ENCODE measurements around the gene MINDY2. TPM values are rescaled to one million over a fixed set of nuclear protein-coding genes. Genes with fewer than 3 reads are reported as not detected.

Gene MINDY2
- total RNA-seq, 1 experiment from 2014 or later = 25.5 TPM

GRCh38 chr15:58755956-58756355, 15.1 kb upstream of the MINDY2 start:
- TF ChIP-seq CTCF (IDR thresholded peaks at IDR 0.05; ENCODE audit: insufficient read depth in 1 of 2, low read depth in 1 of 2, low read length in 1 of 2, severe bottlenecking in 1 of 2, unreplicated experiment in 1 of 2) = no peak
- Histone ChIP-seq H3K4me1 (no peaks in the 10 kb centered on the region), H3K9me3 (no peaks in the 10 kb centered on the region), H3K36me3 (ENCODE audit: control insufficient read depth, insufficient read depth, low read length) (no peaks in the 10 kb centered on the region), H3K4me3 (ENCODE audit: low read depth, low read length) (no peak overlapping the region), H3K27me3 (replicated peaks; ENCODE audit: control insufficient read depth, insufficient read depth, low read length) (no peaks in the 10 kb centered on the region)
- no peak overlapping the region for H3K27ac Mint-ChIP-seq (ENCODE audit: unreplicated experiment)
- H3K9me3 Mint-ChIP-seq (ENCODE audit: unreplicated experiment) = no peaks in the 10 kb centered on the region
- no peak overlapping the region for H3K4me3 Mint-ChIP-seq (ENCODE audit: unreplicated experiment)
- intact Hi-C loops (cut with micrococcal nuclease; ENCODE audit: unreplicated experiment) = no loop called here
- BruUV-seq (replicated peaks) = no TSS peak
- ChIA-PET POLR2A (interaction anchor here (0.8 kb wide), 1 partner anchor 15 kb away, joined by 4 read pairs; no protein-coding TSS in a partner anchor), CTCF (no interaction called here)
- no peaks in the 10 kb centered on the region for H3K36me3 Mint-ChIP-seq (ENCODE audit: insufficient read depth, unreplicated experiment)
- H3K27me3 Mint-ChIP-seq (ENCODE audit: insufficient read depth, unreplicated experiment) = no peaks in the 10 kb centered on the region
- no peaks in the 10 kb centered on the region for H3K4me1 Mint-ChIP-seq (ENCODE audit: low read depth, unreplicated experiment)
- no peak for DNase-seq

GRCh38 chr15:58758141-58758540, 13.0 kb upstream of the MINDY2 start:
- H3K36me3 ChIP-seq (ENCODE audit: control insufficient read depth, insufficient read depth, low read length) = no peaks in the 10 kb centered on the region
- no peaks in the 10 kb centered on the region for H3K27me3 ChIP-seq (replicated peaks; ENCODE audit: control insufficient read depth, insufficient read depth, low read length)
- H3K9me3 ChIP-seq = no peaks in the 10 kb centered on the region
- peak in 1 of 2 experiments; percentile 19 for DNase-seq
- BruUV-seq (replicated peaks) = no TSS peak
- no peak overlapping the region for H3K27ac Mint-ChIP-seq (ENCODE audit: unreplicated experiment)
- TF ChIP-seq CTCF (IDR thresholded peaks at IDR 0.05; ENCODE audit: insufficient read depth in 1 of 2, low read depth in 1 of 2, low read length in 1 of 2, severe bottlenecking in 1 of 2, unreplicated experiment in 1 of 2) = peak in 1 of 2 experiments; percentile 19
- intact Hi-C loops (cut with micrococcal nuclease; ENCODE audit: unreplicated experiment) = loop anchor here (1.0 to 2.0 kb wide), 2 partner anchors 487 to 531 kb away; no protein-coding TSS in a partner anchor
- H3K4me1 Mint-ChIP-seq (ENCODE audit: low read depth, unreplicated experiment) = no peaks in the 10 kb centered on the region
- no peaks in the 10 kb centered on the region for H3K27me3 Mint-ChIP-seq (ENCODE audit: insufficient read depth, unreplicated experiment)
- POLR2A ChIA-PET = no interaction called here
- no peaks in the 10 kb centered on the region for H3K36me3 Mint-ChIP-seq (ENCODE audit: insufficient read depth, unreplicated experiment)
- H3K9me3 Mint-ChIP-seq (ENCODE audit: unreplicated experiment) = no peaks in the 10 kb centered on the region
- no peaks in the 10 kb centered on the region for H3K4me1 ChIP-seq
- H3K4me3 ChIP-seq (ENCODE audit: low read depth, low read length) = no peak overlapping the region
- no peak overlapping the region for H3K4me3 Mint-ChIP-seq (ENCODE audit: unreplicated experiment)
- CTCF ChIA-PET = no interaction called here

GRCh38 chr15:58760385-58761009, 10.6 kb upstream of the MINDY2 start:
- ChIA-PET CTCF (no interaction called here), POLR2A (interaction anchor here (1.1 kb wide), 1 partner anchor 10 kb away, joined by 5 read pairs; the partner anchor contains the start of gene MINDY2)
- Mint-ChIP-seq H3K27me3 (ENCODE audit: insufficient read depth, unreplicated experiment) (no peaks in the 10 kb centered on the region), H3K9me3 (ENCODE audit: unreplicated experiment) (peaks cover 10% of the 10 kb centered on the region), H3K36me3 (ENCODE audit: insufficient read depth, unreplicated experiment) (no peaks in the 10 kb centered on the region), H3K27ac (ENCODE audit: unreplicated experiment) (no peak overlapping the region), H3K4me1 (ENCODE audit: low read depth, unreplicated experiment) (no peaks in the 10 kb centered on the region), H3K4me3 (ENCODE audit: unreplicated experiment) (no peak overlapping the region)
- no peak for DNase-seq
- BruUV-seq (replicated peaks) = no TSS peak
- Histone ChIP-seq H3K36me3 (ENCODE audit: control insufficient read depth, insufficient read depth, low read length) (no peaks in the 10 kb centered on the region), H3K27me3 (replicated peaks; ENCODE audit: control insufficient read depth, insufficient read depth, low read length) (no peaks in the 10 kb centered on the region), H3K9me3 (peaks cover 11% of the 10 kb centered on the region), H3K4me3 (ENCODE audit: low read depth, low read length) (no peak overlapping the region), H3K4me1 (no peaks in the 10 kb centered on the region)
- TF ChIP-seq CTCF (IDR thresholded peaks at IDR 0.05; ENCODE audit: insufficient read depth in 1 of 2, low read depth in 1 of 2, low read length in 1 of 2, severe bottlenecking in 1 of 2, unreplicated experiment in 1 of 2) = no peak
- intact Hi-C loops (cut with micrococcal nuclease; ENCODE audit: unreplicated experiment) = no loop called here

Data from Caco-2 (cell line).